Measurements from ENCODE around the gene LAMC3. TPM values are rescaled to one million over a fixed set of nuclear protein-coding genes. Genes with fewer than 3 reads are reported as not detected.
A peak's percentile ranks its signal among the peaks of the same experiment; 100 is the strongest.

Gene LAMC3
- total RNA-seq, 1 experiment from 2014 or later, result 0.28 TPM

DNA sequence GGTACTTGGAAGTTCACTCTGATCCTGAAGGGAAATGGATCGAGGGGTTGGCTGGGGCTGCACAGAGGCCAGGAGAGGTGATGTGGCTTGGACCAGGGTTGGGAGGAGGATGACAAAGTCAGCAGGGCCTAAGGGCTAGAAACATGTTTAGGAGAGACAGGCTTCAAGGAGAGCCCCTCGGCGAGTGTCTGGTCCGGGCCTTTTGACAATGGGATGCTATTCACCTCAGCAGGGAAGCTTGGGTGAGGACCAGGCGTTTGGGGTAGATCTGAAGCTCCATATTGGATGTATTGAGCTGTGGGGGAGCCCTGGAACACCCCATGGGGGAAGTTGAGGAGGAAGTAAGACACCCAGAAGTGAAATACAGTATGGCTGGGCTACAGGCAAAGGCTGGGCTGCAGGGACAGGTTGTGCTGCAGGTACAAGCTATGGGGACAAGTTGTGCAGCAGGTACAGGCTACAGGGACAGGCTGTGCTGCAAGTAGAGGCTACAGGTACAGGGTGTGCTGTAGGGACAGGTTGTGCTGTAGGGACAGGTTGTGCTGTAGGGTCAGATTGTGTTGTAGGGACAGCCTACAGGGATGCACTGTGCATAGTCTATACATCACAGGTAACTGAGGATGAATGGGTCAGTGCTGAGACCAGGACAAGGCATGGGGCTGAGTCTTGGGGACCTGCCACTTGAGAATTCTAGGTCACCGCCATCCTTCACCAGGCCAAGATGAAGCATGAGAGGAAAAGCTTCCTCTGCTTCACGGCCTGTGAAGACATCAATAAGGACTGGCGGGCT lies 47.3 kb upstream of the LAMC3 start:
- no peak overlapping the region for H3K4me3 ChIP-seq (ENCODE audit: low read depth, low read length, poor library complexity, severe bottlenecking)
- no TSS peak for BruUV-seq (replicated peaks)
- H3K4me1 ChIP-seq (ENCODE audit: insufficient read depth, low read length, poor library complexity, severe bottlenecking), result peaks cover 5% of the 10 kb centered on the region
- peaks cover 7% of the 10 kb centered on the region for H3K9me3 ChIP-seq (ENCODE audit: low read depth, low read length, poor library complexity, severe bottlenecking)
- CTCF ChIA-PET, result no interaction called here
- no peaks in the 10 kb centered on the region for H3K27me3 ChIP-seq (replicated peaks; ENCODE audit: insufficient read depth, low read depth, low read length, poor library complexity)
- H3K36me3 ChIP-seq (ENCODE audit: insufficient read depth, low read length, poor library complexity, severe bottlenecking), result no peaks in the 10 kb centered on the region
- no peak for DNase-seq (ENCODE audit: low spot score)
- intact Hi-C loops (cut with micrococcal nuclease; ENCODE audit: unreplicated experiment), result no loop called here
- no peak overlapping the region for H3K27ac ChIP-seq (ENCODE audit: low read depth, low read length, poor library complexity, severe bottlenecking)
- POLR2A ChIA-PET (ENCODE audit: low non-redundant PET), result no interaction called here
- TF ChIP-seq CTCF (conservative IDR thresholded peaks at IDR 0.05; ENCODE audit: low read depth, low read length) (no peak), EZH2 (IDR thresholded peaks at IDR 0.05; ENCODE audit: borderline replicate concordance, low read depth, low read length, poor library complexity, severe bottlenecking) (no peak)

GRCh38 chr9:130962418-130963316 lies 46.3 kb upstream of the LAMC3 start:
- no peaks in the 10 kb centered on the region for H3K27me3 ChIP-seq (replicated peaks; ENCODE audit: insufficient read depth, low read depth, low read length, poor library complexity)
- H3K36me3 ChIP-seq (ENCODE audit: insufficient read depth, low read length, poor library complexity, severe bottlenecking), result no peaks in the 10 kb centered on the region
- H3K4me1 ChIP-seq (ENCODE audit: insufficient read depth, low read length, poor library complexity, severe bottlenecking), result peaks cover 5% of the 10 kb centered on the region
- no peak overlapping the region for H3K27ac ChIP-seq (ENCODE audit: low read depth, low read length, poor library complexity, severe bottlenecking)
- peak; percentile 37 for DNase-seq (ENCODE audit: low spot score)
- ChIA-PET POLR2A (ENCODE audit: low non-redundant PET) (no interaction called here), CTCF (interaction anchor here (0.6 kb wide), 1 partner anchor 511 kb away, joined by 5 read pairs; no protein-coding TSS in a partner anchor)
- peaks cover 7% of the 10 kb centered on the region for H3K9me3 ChIP-seq (ENCODE audit: low read depth, low read length, poor library complexity, severe bottlenecking)
- no TSS peak for BruUV-seq (replicated peaks)
- TF ChIP-seq EZH2 (IDR thresholded peaks at IDR 0.05; ENCODE audit: borderline replicate concordance, low read depth, low read length, poor library complexity, severe bottlenecking) (no peak), CTCF (conservative IDR thresholded peaks at IDR 0.05; ENCODE audit: low read depth, low read length) (no peak)
- intact Hi-C loops (cut with micrococcal nuclease; ENCODE audit: unreplicated experiment), result no loop called here
- no peak overlapping the region for H3K4me3 ChIP-seq (ENCODE audit: low read depth, low read length, poor library complexity, severe bottlenecking)

GRCh38 chr9:130963337-130963908 lies 45.6 kb upstream of the LAMC3 start:
- H3K36me3 ChIP-seq (ENCODE audit: insufficient read depth, low read length, poor library complexity, severe bottlenecking), result no peaks in the 10 kb centered on the region
- DNase-seq (ENCODE audit: low spot score), result no peak
- intact Hi-C loops (cut with micrococcal nuclease; ENCODE audit: unreplicated experiment), result no loop called here
- H3K9me3 ChIP-seq (ENCODE audit: low read depth, low read length, poor library complexity, severe bottlenecking), result peaks cover 6% of the 10 kb centered on the region
- no peak for TF ChIP-seq CTCF (conservative IDR thresholded peaks at IDR 0.05; ENCODE audit: low read depth, low read length)
- TF ChIP-seq EZH2 (IDR thresholded peaks at IDR 0.05; ENCODE audit: borderline replicate concordance, low read depth, low read length, poor library complexity, severe bottlenecking), result no peak
- H3K27me3 ChIP-seq (replicated peaks; ENCODE audit: insufficient read depth, low read depth, low read length, poor library complexity), result no peaks in the 10 kb centered on the region
- no peak overlapping the region for H3K27ac ChIP-seq (ENCODE audit: low read depth, low read length, poor library complexity, severe bottlenecking)
- CTCF ChIA-PET, result interaction anchor here (0.6 kb wide), 1 partner anchor 512 kb away, joined by 5 read pairs; no protein-coding TSS in a partner anchor
- H3K4me1 ChIP-seq (ENCODE audit: insufficient read depth, low read length, poor library complexity, severe bottlenecking), result peaks cover 5% of the 10 kb centered on the region
- H3K4me3 ChIP-seq (ENCODE audit: low read depth, low read length, poor library complexity, severe bottlenecking), result no peak overlapping the region
- BruUV-seq (replicated peaks), result no TSS peak
- POLR2A ChIA-PET (ENCODE audit: low non-redundant PET), result no interaction called here

Measured in A673 (cell line).